Natural killer cell (primary cell): Measurements from ENCODE around the gene TYW1. TPM values are rescaled to one million over a fixed set of nuclear protein-coding genes. Genes with fewer than 3 reads are reported as not detected.

Experiments
- ATAC-seq, 3 donors: fragments of 150-1000 bp in 2 of 3; fragments of 200-7000 bp in 1 of 3; cut with Tn5 transposase; 1 replicate in 1 of 3; 2 replicates in 2 of 3; pipeline ENCODE4 v1.10.0; 2021; ENCODE audit warnings: mild to moderate bottlenecking in 2 of 3, moderate library complexity in 2 of 3
- DNase-seq, 2 donors: peaks; one replicate each; pipeline versions ENCODE4 v3.0.0 to v3.0.0-alpha.2; 2013 to 2021; ENCODE audit warnings: mixed read lengths in 1 of 2
- H3K27ac ChIP-seq: one replicate; pipeline ENCODE4 v1.5.1; 2013; ENCODE audit warnings: mild to moderate bottlenecking, low read length
- H3K27me3 ChIP-seq: one replicate; pipeline ENCODE4 v1.6.1; 2013; ENCODE audit warnings: low read length; ENCODE audit not compliant: control insufficient read depth, insufficient read depth
- H3K36me3 ChIP-seq: one replicate; pipeline ENCODE4 v1.6.1; 2013; ENCODE audit warnings: low read length; ENCODE audit not compliant: control insufficient read depth, insufficient read depth
- H3K4me1 ChIP-seq: one replicate; pipeline ENCODE4 v1.6.1; 2013; ENCODE audit warnings: low read length; ENCODE audit not compliant: control insufficient read depth, insufficient read depth
- H3K4me3 ChIP-seq: one replicate; pipeline ENCODE4 v1.5.1; 2013; ENCODE audit warnings: low read length
- H3K9me3 ChIP-seq: one replicate; pipeline ENCODE4 v1.6.1; 2013; ENCODE audit warnings: low read length; ENCODE audit not compliant: control insufficient read depth, insufficient read depth
- H3K27ac Mint-ChIP-seq, 2 donors: one replicate each; pipeline ENCODE4 v1.8.0; 2022; ENCODE audit warnings: mild to moderate bottlenecking in 2 of 2, mixed read lengths in 2 of 2, moderate library complexity in 1 of 2
- H3K27me3 Mint-ChIP-seq, 2 donors: one replicate each; pipeline ENCODE4 v1.8.0; 2022; ENCODE audit warnings: low read depth in 2 of 2, mixed read lengths in 2 of 2
- H3K36me3 Mint-ChIP-seq: one replicate; pipeline ENCODE4 v1.8.0; 2022; ENCODE audit warnings: mixed read lengths
- H3K4me1 Mint-ChIP-seq, 2 donors: one replicate each; pipeline ENCODE4 v1.8.0; 2022; ENCODE audit warnings: mixed read lengths in 2 of 2
- H3K4me3 Mint-ChIP-seq: one replicate; pipeline ENCODE4 v1.8.0; 2022; ENCODE audit warnings: mild to moderate bottlenecking, moderate library complexity, mixed read lengths
- H3K9me3 Mint-ChIP-seq, 2 donors: one replicate each; pipeline ENCODE4 v1.8.0; 2022; ENCODE audit warnings: mixed read lengths in 2 of 2
- WGBS: methylation state at CpG from one replicate; pipeline ENCODE4 v1.1.7; 2013; ENCODE audit warnings: missing lambda C conversion rate; ENCODE audit not compliant: insufficient coverage; 5-methylcytosine and 5-hydroxymethylcytosine counted together
- intact Hi-C: fragments of 100-400 bp; cut with micrococcal nuclease; formaldehyde crosslinking; loops from one replicate; pipeline ENCODE4 v1.14.2; 2022
- total RNA-seq, 4 donors: library from RNA; stranded (reverse); fragments of 120-200 nt in 1 of 4; gene quantifications; one replicate each; pipeline versions ENCODE4 v1.2.3 to v1.2.4, GENCODE V29; 2013 to 2022
- TF ChIP-seq, protein P1 (sequence below): fragments of 200-600 bp; IDR thresholded peaks from one replicate; pipeline ENCODE4 v1.8.0; 2022; ENCODE audit warnings: antibody characterized with exemption

The TYW1 gene
- total RNA-seq, 3 donors from 2014 or later (not counting 1 experiment from before 2014, with no cell fraction given), result 16.6 to 27.0 (median 16.9) TPM

DNA sequence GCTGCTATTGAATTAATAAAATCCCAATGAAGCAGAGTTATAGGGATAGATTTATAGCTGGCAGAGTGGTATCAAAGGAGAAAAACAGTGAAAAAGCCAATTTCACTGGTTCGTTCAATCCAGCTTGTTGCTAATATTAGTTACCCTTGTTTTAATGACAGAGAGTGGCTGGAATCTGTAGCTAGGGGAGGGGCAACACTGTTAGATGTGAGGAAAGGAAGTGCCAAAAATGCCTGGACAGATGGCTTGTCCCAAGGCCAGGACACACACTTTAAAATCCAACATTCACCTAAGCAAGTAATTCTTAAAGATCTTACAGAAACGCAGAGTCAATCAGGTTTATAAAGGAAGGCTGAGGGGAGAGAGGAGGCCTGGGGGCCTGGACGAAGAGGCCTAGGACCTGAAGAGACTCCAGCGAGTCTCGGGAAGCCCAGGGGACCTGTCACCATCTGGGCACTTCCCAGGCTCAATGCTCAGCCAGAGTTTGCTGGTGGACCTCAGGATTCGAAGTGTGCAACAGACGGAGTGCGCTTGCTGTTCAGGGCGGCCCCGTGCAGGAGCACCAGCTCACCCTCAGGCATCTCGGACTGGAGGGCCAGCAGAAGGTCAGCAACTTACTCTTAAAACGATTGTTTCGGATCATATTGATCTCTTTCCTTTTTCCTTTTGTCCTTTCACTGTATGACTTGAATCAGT lies 38.9 kb upstream of the TYW1 start:
- Mint-ChIP-seq H3K27me3 (no peaks in the 10 kb centered on the region), H3K36me3 (peaks cover 12% of the 10 kb centered on the region), H3K27ac (peak overlapping the region in 1 of 2 donors; percentile 14), H3K4me3 (no peak overlapping the region), H3K9me3 (no peaks in the 10 kb centered on the region), H3K4me1 (peaks cover 0 to 6% of the 10 kb centered on the region in 2 donors)
- Histone ChIP-seq H3K4me3 (no peak overlapping the region), H3K36me3 (peaks cover 54% of the 10 kb centered on the region), H3K27me3 (no peaks in the 10 kb centered on the region), H3K9me3 (no peaks in the 10 kb centered on the region), H3K4me1 (no peaks in the 10 kb centered on the region), H3K27ac (no peak overlapping the region)
- intact Hi-C loops, result no loop called here
- WGBS, result 97% methylated on average over 13 of the region's 13 CpGs
- DNase-seq (no peak), ATAC-seq (no peak)
- TF ChIP-seq, protein P1, sequence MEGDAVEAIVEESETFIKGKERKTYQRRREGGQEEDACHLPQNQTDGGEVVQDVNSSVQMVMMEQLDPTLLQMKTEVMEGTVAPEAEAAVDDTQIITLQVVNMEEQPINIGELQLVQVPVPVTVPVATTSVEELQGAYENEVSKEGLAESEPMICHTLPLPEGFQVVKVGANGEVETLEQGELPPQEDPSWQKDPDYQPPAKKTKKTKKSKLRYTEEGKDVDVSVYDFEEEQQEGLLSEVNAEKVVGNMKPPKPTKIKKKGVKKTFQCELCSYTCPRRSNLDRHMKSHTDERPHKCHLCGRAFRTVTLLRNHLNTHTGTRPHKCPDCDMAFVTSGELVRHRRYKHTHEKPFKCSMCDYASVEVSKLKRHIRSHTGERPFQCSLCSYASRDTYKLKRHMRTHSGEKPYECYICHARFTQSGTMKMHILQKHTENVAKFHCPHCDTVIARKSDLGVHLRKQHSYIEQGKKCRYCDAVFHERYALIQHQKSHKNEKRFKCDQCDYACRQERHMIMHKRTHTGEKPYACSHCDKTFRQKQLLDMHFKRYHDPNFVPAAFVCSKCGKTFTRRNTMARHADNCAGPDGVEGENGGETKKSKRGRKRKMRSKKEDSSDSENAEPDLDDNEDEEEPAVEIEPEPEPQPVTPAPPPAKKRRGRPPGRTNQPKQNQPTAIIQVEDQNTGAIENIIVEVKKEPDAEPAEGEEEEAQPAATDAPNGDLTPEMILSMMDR, result no peak

DNA sequence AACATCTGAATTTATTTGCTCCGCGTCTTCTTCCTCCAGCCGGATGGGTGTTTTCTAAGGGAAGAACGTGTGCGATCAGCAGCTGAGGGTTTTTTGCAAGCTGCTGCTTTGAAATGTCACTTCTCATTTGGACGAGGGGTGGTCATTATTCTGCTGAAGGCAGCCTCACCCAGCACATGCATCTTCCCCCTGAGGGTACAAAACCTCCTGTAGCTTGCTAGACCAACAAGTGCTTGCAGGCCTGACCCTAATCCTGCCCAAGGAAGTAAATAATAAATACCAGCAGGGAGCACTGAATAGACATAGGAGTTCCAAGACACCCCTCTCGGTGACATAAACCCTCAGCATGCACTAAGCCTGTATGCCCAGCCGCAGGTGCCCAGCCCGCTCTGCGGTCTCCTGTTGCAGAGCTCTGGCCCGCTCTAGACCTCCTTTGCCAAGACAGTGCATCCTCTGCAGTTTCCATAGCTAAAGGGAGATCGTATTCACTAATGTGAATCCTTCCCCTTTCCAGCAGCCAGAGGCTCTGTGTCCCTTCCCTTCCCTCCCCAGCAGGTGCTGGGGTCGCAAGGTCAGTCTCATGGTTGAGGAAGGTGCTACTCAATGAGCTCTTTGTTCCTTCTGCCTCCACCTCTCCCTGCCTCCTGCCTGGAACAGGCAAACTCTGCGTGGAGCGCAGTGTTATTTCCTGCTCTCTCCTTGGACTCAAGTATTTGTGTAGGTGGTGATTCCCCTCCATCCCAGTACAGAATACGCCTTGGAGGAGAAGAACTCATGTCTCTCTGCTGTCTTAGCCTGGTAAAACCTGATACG lies 37.9 kb upstream of the TYW1 start:
- H3K4me3 Mint-ChIP-seq, result no peak overlapping the region
- Histone ChIP-seq H3K9me3 (no peaks in the 10 kb centered on the region), H3K27ac (no peak overlapping the region), H3K4me1 (no peaks in the 10 kb centered on the region), H3K27me3 (no peaks in the 10 kb centered on the region), H3K4me3 (no peak overlapping the region), H3K36me3 (peaks cover 47% of the 10 kb centered on the region)
- TF ChIP-seq, protein P1, result no peak
- intact Hi-C loops, result no loop called here
- WGBS, result 98% methylated on average over 15 of the region's 17 CpGs
- ATAC-seq (no peak), DNase-seq (no peak)
- H3K27ac Mint-ChIP-seq, result peak overlapping the region in 1 of 2 donors; percentile 14
- H3K27me3 Mint-ChIP-seq, result no peaks in the 10 kb centered on the region
- peaks cover 0 to 6% of the 10 kb centered on the region in 2 donors for H3K4me1 Mint-ChIP-seq
- peaks cover 12% of the 10 kb centered on the region for H3K36me3 Mint-ChIP-seq
- no peaks in the 10 kb centered on the region for H3K9me3 Mint-ChIP-seq

DNA sequence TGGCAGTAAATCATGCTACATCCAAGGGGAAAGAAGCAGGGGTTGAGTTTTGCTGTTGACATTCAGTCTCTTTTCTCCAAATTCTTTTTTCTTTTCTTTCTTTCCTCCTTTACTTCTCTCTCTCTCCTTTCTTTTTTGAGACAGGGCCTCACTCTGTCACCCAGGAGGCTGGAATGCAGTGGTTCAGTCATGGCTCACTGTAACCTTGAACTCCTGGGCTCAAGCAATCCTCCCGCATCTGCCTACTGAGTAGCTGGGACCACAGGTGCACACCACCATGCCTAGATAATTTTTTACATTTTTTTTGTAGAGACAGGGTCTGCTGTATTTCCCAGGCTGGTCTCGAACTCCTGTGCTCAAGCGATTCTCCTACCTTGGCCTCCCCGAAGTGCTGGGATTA lies 36.4 kb upstream of the TYW1 start:
- H3K4me3 Mint-ChIP-seq, result no peak overlapping the region
- H3K27me3 Mint-ChIP-seq, result no peaks in the 10 kb centered on the region
- H3K4me1 Mint-ChIP-seq, result peaks cover 0 to 6% of the 10 kb centered on the region in 2 donors
- H3K36me3 Mint-ChIP-seq, result peaks cover 12% of the 10 kb centered on the region
- peaks cover 35% of the 10 kb centered on the region for H3K36me3 ChIP-seq
- no peaks in the 10 kb centered on the region for H3K27me3 ChIP-seq
- ATAC-seq (no peak), DNase-seq (no peak)
- TF ChIP-seq, protein P1, result no peak
- WGBS, result 97% methylated on average over 4 of the region's 4 CpGs
- H3K9me3 ChIP-seq, result no peaks in the 10 kb centered on the region
- intact Hi-C loops, result no loop called here
- H3K27ac ChIP-seq, result no peak overlapping the region
- no peak overlapping the region for H3K4me3 ChIP-seq
- H3K4me1 ChIP-seq, result no peaks in the 10 kb centered on the region
- no peak overlapping the region for H3K27ac Mint-ChIP-seq
- no peaks in the 10 kb centered on the region for H3K9me3 Mint-ChIP-seq
